Skeletal muscle cell (primary cell): ENCODE results near the gene ABCA4.
A peak's percentile ranks its signal among the peaks of the same experiment; 100 is the strongest.

ENCODE experiments used
- DNase-seq: peaks from one replicate; pipeline ENCODE4 v3.0.0-alpha.2; 2010; ENCODE audit warnings: low read depth
- H3K4me3 ChIP-seq: 2 replicates; pipeline ENCODE4 v1.5.1; 2011; ENCODE audit warnings: low read depth, mild to moderate bottlenecking, control low read depth, low read length, moderate library complexity

Gene ABCA4

GRCh38 chr1:94093996-94094395 lies 27.0 kb downstream of the ABCA4 start:
- DNase-seq = peak; percentile 36
- H3K4me3 ChIP-seq = no peak overlapping the region

- no peak for DNase-seq
- H3K4me3 ChIP-seq = no peak overlapping the region
Observed at GRCh38 chr1:94093396-94093795, 27.6 kb downstream of the ABCA4 start.

GRCh38 chr1:94092210-94092613 lies 28.7 kb downstream of the ABCA4 start:
- DNase-seq = no peak
- H3K4me3 ChIP-seq = no peak overlapping the region

GRCh38 chr1:94090761-94091160 lies 30.2 kb downstream of the ABCA4 start:
- no peak for DNase-seq
- H3K4me3 ChIP-seq = no peak overlapping the region

GRCh38 chr1:94087193-94087592 lies 33.8 kb downstream of the ABCA4 start:
- no peak for DNase-seq
- H3K4me3 ChIP-seq = no peak overlapping the region

- no peak overlapping the region for H3K4me3 ChIP-seq
- DNase-seq = no peak
Observed at GRCh38 chr1:94084547-94084946, 36.4 kb downstream of the ABCA4 start.

GRCh38 chr1:94084085-94084484 lies 36.9 kb downstream of the ABCA4 start:
- H3K4me3 ChIP-seq = no peak overlapping the region
- no peak for DNase-seq

GRCh38 chr1:94083681-94084080 lies 37.3 kb downstream of the ABCA4 start:
- DNase-seq = no peak
- H3K4me3 ChIP-seq = no peak overlapping the region

- no peak overlapping the region for H3K4me3 ChIP-seq
- peak; percentile 94 for DNase-seq
Observed at GRCh38 chr1:94081566-94082344, 39.2 kb downstream of the ABCA4 start.

GRCh38 chr1:94079989-94080388 lies 41.0 kb downstream of the ABCA4 start:
- DNase-seq = no peak
- H3K4me3 ChIP-seq = no peak overlapping the region

- DNase-seq = no peak
- H3K4me3 ChIP-seq = no peak overlapping the region
Observed at GRCh38 chr1:94079080-94079940, 41.6 kb downstream of the ABCA4 start.

- H3K4me3 ChIP-seq = no peak overlapping the region
- DNase-seq = no peak
Observed at GRCh38 chr1:94072840-94073522, 48.0 kb downstream of the ABCA4 start.

- DNase-seq = no peak
- no peak overlapping the region for H3K4me3 ChIP-seq
Observed at GRCh38 chr1:94071976-94072375, 49.0 kb downstream of the ABCA4 start.

- no peak overlapping the region for H3K4me3 ChIP-seq
- DNase-seq = no peak
Observed at GRCh38 chr1:94071391-94071790, 49.6 kb downstream of the ABCA4 start.

GRCh38 chr1:94070865-94071264 lies 50.1 kb downstream of the ABCA4 start:
- DNase-seq = no peak
- no peak overlapping the region for H3K4me3 ChIP-seq

GRCh38 chr1:94069919-94070285 lies 51.0 kb downstream of the ABCA4 start:
- H3K4me3 ChIP-seq = no peak overlapping the region
- no peak for DNase-seq

- no peak overlapping the region for H3K4me3 ChIP-seq
- peak; percentile 36 for DNase-seq
Observed at GRCh38 chr1:94068999-94069918, 51.7 kb downstream of the ABCA4 start.

GRCh38 chr1:94068096-94068998 lies 52.6 kb downstream of the ABCA4 start:
- no peak overlapping the region for H3K4me3 ChIP-seq
- no peak for DNase-seq
